Measurements from ENCODE around the gene SLC44A1. TPM values are rescaled to one million over a fixed set of nuclear protein-coding genes. Genes with fewer than 3 reads are reported as not detected.

Gene SLC44A1
- 16.5 and 17.7 TPM in 2 replicates for total RNA-seq

GRCh38 chr9:105244003-105244733 lies at the start of gene SLC44A1:
Gene SLC44A1 (plus strand): TSS chr9:105244651. CDS start chr9:105244869, 218 bp downstream.
- no peak for TF ChIP-seq CTCF (IDR thresholded peaks at IDR 0.05; ENCODE audit: insufficient read depth, low read length, poor library complexity, severe bottlenecking)
- DNase-seq (ENCODE audit: low read depth), result peak; percentile 53
- no peaks in the 10 kb centered on the region for H3K36me3 ChIP-seq (ENCODE audit: control insufficient read depth, insufficient read depth, low read length)
- H3K27me3 ChIP-seq (ENCODE audit: control insufficient read depth, insufficient read depth, low read length), result no peaks in the 10 kb centered on the region
- peak within 1 kb of the TSS; percentile 86 for H3K4me3 ChIP-seq (ENCODE audit: low read depth, low read length)

- no peak for TF ChIP-seq CTCF (IDR thresholded peaks at IDR 0.05; ENCODE audit: insufficient read depth, low read length, poor library complexity, severe bottlenecking)
- DNase-seq (ENCODE audit: low read depth), result no peak
- Histone ChIP-seq H3K4me3 (ENCODE audit: low read depth, low read length) (no peak overlapping the region), H3K27me3 (ENCODE audit: control insufficient read depth, insufficient read depth, low read length) (no peaks in the 10 kb centered on the region), H3K36me3 (ENCODE audit: control insufficient read depth, insufficient read depth, low read length) (no peaks in the 10 kb centered on the region)
These were observed 49.2 kb upstream of the SLC44A1 start for GRCh38 chr9:105195259-105195658.

- Histone ChIP-seq H3K36me3 (ENCODE audit: control insufficient read depth, insufficient read depth, low read length) (no peaks in the 10 kb centered on the region), H3K27me3 (ENCODE audit: control insufficient read depth, insufficient read depth, low read length) (no peaks in the 10 kb centered on the region), H3K4me3 (ENCODE audit: low read depth, low read length) (no peak overlapping the region)
- DNase-seq (ENCODE audit: low read depth), result no peak
- no peak for TF ChIP-seq CTCF (IDR thresholded peaks at IDR 0.05; ENCODE audit: insufficient read depth, low read length, poor library complexity, severe bottlenecking)
These were observed 46.4 kb upstream of the SLC44A1 start for GRCh38 chr9:105198023-105198422.

- no peaks in the 10 kb centered on the region for H3K36me3 ChIP-seq (ENCODE audit: control insufficient read depth, insufficient read depth, low read length)
- H3K27me3 ChIP-seq (ENCODE audit: control insufficient read depth, insufficient read depth, low read length), result no peaks in the 10 kb centered on the region
- H3K4me3 ChIP-seq (ENCODE audit: low read depth, low read length), result no peak overlapping the region
- no peak for TF ChIP-seq CTCF (IDR thresholded peaks at IDR 0.05; ENCODE audit: insufficient read depth, low read length, poor library complexity, severe bottlenecking)
- no peak for DNase-seq (ENCODE audit: low read depth)
These were observed 45.6 kb upstream of the SLC44A1 start for GRCh38 chr9:105198865-105199264.

GRCh38 chr9:105204416-105204815 lies 40.0 kb upstream of the SLC44A1 start:
- Histone ChIP-seq H3K27me3 (ENCODE audit: control insufficient read depth, insufficient read depth, low read length) (no peaks in the 10 kb centered on the region), H3K36me3 (ENCODE audit: control insufficient read depth, insufficient read depth, low read length) (no peaks in the 10 kb centered on the region), H3K4me3 (ENCODE audit: low read depth, low read length) (no peak overlapping the region)
- TF ChIP-seq CTCF (IDR thresholded peaks at IDR 0.05; ENCODE audit: insufficient read depth, low read length, poor library complexity, severe bottlenecking), result no peak
- DNase-seq (ENCODE audit: low read depth), result no peak
